ENCODE measurements around the gene HOXA3. TPM values are rescaled to one million over a fixed set of nuclear protein-coding genes. Genes with fewer than 3 reads are reported as not detected.

HOXA3 gene
- total RNA-seq, 1 donor from 2014 or later: not detected

DNA sequence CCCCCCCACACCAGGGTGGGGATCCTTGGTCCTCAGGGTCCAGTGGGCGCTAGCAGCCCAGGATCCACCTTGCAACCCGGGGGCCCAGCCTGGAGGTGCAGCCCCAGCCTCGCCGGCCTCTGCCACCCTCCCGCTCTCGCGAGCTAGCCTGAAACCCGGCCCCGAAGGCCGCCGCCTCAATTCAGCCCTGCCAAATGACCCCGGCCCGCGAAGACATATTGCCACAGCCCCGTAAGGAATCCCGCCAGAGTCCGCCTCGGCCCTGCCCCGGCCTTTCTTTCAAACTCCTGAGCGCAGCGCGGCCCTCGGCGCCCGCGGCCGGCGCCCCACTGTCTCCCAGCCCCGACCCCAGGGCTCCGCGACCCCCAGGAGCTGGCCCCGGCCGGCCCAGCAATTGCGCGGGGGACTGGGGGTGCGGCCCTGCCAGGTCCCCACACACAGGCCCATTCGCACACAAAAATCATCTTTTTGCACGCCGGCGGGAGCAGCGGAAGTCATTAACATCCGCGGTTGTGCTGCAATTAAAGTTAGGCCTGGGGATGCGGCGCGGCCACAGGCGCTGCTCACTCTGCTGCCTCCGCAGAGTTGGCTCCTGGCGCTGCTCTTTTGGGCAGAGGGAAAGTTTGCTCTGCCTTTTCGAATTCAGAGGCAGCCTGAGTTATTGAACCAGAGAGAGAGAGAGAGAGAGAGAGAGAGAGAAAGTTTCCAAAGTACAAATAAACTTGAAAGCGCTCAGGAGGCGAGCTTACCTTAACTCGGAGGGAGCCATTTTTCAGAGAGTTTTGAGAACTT is 12.9 kb downstream of the HOXA3 start:
- Histone ChIP-seq H3K27ac (ENCODE audit: low read depth, low read length) (no peak overlapping the region), H3K4me1 (ENCODE audit: insufficient read depth, low read length) (peaks cover 6% of the 10 kb centered on the region), H3K9me3 (ENCODE audit: insufficient read depth, low read depth, low read length) (no peaks in the 10 kb centered on the region), H3K27me3 (ENCODE audit: insufficient read depth, low read length) (peaks cover 93% of the 10 kb centered on the region), H3K4me3 (ENCODE audit: insufficient read depth, low read depth, low read length) (no peak overlapping the region), H4K20me1 (ENCODE audit: insufficient read depth, low read length) (peaks cover 2% of the 10 kb centered on the region), H3K9ac (ENCODE audit: low read length) (no peak overlapping the region), H3K79me2 (ENCODE audit: insufficient read depth, low read length) (no peaks in the 10 kb centered on the region), H3K36me3 (ENCODE audit: insufficient read depth, low read length) (no peaks in the 10 kb centered on the region), H3K4me2 (ENCODE audit: low read length) (peak overlapping the region; percentile 10), H2AFZ (ENCODE audit: low read depth, low read length) (no peak overlapping the region)
- DNase-seq (ENCODE audit: low read depth) (no peak), FAIRE-seq (no peak)
- Mint-ChIP-seq H3K27me3 (ENCODE audit: low read depth, unreplicated experiment) (peaks cover 89% of the 10 kb centered on the region), H3K4me3 (ENCODE audit: unreplicated experiment) (no peak overlapping the region), H3K27ac (ENCODE audit: unreplicated experiment) (no peak overlapping the region), H3K9me3 (ENCODE audit: unreplicated experiment) (peaks cover 30% of the 10 kb centered on the region), H3K4me1 (ENCODE audit: low read depth, unreplicated experiment) (no peaks in the 10 kb centered on the region), H3K36me3 (ENCODE audit: low read depth, unreplicated experiment) (peaks cover 3% of the 10 kb centered on the region)
- peak; percentile 72 for TF ChIP-seq EZH2 (IDR thresholded peaks at IDR 0.05; ENCODE audit: insufficient read depth, low read length)
- TF ChIP-seq, protein P1, sequence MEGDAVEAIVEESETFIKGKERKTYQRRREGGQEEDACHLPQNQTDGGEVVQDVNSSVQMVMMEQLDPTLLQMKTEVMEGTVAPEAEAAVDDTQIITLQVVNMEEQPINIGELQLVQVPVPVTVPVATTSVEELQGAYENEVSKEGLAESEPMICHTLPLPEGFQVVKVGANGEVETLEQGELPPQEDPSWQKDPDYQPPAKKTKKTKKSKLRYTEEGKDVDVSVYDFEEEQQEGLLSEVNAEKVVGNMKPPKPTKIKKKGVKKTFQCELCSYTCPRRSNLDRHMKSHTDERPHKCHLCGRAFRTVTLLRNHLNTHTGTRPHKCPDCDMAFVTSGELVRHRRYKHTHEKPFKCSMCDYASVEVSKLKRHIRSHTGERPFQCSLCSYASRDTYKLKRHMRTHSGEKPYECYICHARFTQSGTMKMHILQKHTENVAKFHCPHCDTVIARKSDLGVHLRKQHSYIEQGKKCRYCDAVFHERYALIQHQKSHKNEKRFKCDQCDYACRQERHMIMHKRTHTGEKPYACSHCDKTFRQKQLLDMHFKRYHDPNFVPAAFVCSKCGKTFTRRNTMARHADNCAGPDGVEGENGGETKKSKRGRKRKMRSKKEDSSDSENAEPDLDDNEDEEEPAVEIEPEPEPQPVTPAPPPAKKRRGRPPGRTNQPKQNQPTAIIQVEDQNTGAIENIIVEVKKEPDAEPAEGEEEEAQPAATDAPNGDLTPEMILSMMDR (IDR thresholded peaks at IDR 0.05; ENCODE audit: insufficient read depth, low read depth, low read length): no peak

DNA sequence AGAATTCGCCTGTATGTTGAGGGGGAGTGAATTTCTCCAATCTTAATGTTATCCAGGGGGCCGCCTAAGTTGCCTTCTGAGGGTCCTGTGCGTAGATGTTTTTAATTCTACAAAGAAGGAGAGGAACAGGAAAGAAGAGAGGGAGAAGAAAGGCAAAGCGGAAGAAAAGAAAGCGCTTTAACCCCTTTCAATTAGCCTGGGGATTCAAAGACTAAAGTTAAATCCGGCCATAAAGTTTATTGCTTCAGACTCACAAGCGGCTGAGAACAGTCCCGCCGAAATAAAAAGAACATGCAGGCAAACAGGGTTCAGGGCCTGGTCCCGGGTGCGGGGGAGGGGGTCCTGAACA is 13.4 kb downstream of the HOXA3 start:
- Mint-ChIP-seq H3K27ac (ENCODE audit: unreplicated experiment) (no peak overlapping the region), H3K4me1 (ENCODE audit: low read depth, unreplicated experiment) (no peaks in the 10 kb centered on the region)
- FAIRE-seq: no peak

More for the DNA sequence above, 13.4 kb downstream of the HOXA3 start:
- H3K9ac ChIP-seq (ENCODE audit: low read length): no peak overlapping the region
- no peaks in the 10 kb centered on the region for H3K9me3 ChIP-seq (ENCODE audit: insufficient read depth, low read depth, low read length)
- Mint-ChIP-seq H3K9me3 (ENCODE audit: unreplicated experiment) (peaks cover 28% of the 10 kb centered on the region), H3K36me3 (ENCODE audit: low read depth, unreplicated experiment) (peaks cover 3% of the 10 kb centered on the region), H3K4me3 (ENCODE audit: unreplicated experiment) (no peak overlapping the region), H3K27me3 (ENCODE audit: low read depth, unreplicated experiment) (peaks cover 89% of the 10 kb centered on the region)
- H3K36me3 ChIP-seq (ENCODE audit: insufficient read depth, low read length): no peaks in the 10 kb centered on the region
- no peak for DNase-seq (ENCODE audit: low read depth)
- H3K4me2 ChIP-seq (ENCODE audit: low read length): no peak overlapping the region
- no peaks in the 10 kb centered on the region for H3K79me2 ChIP-seq (ENCODE audit: insufficient read depth, low read length)
- TF ChIP-seq, protein P1 (IDR thresholded peaks at IDR 0.05; ENCODE audit: insufficient read depth, low read depth, low read length): no peak
- no peak for TF ChIP-seq EZH2 (IDR thresholded peaks at IDR 0.05; ENCODE audit: insufficient read depth, low read length)
- H2AFZ ChIP-seq (ENCODE audit: low read depth, low read length): no peak overlapping the region
- H3K4me3 ChIP-seq (ENCODE audit: insufficient read depth, low read depth, low read length): no peak overlapping the region
- H4K20me1 ChIP-seq (ENCODE audit: insufficient read depth, low read length): peaks cover under 1% of the 10 kb centered on the region
- peaks cover 93% of the 10 kb centered on the region for H3K27me3 ChIP-seq (ENCODE audit: insufficient read depth, low read length)
- no peak overlapping the region for H3K27ac ChIP-seq (ENCODE audit: low read depth, low read length)
- H3K4me1 ChIP-seq (ENCODE audit: insufficient read depth, low read length): peaks cover 6% of the 10 kb centered on the region
